Stimulated activated CD4-positive, alpha-beta T cell treated with anti-CD3 and anti-CD28 coated beads, Interleukin-15, amount 100 ng/mL, for 24 hours (primary cell): ENCODE measurements around the gene ACVRL1.
A peak's percentile ranks its signal among the peaks of the same experiment; 100 is the strongest.

ENCODE experiments used
- DNase-seq: peaks from one replicate; pipeline ENCODE4 v3.0.0-alpha.2; 2020

The ACVRL1 gene

DNA sequence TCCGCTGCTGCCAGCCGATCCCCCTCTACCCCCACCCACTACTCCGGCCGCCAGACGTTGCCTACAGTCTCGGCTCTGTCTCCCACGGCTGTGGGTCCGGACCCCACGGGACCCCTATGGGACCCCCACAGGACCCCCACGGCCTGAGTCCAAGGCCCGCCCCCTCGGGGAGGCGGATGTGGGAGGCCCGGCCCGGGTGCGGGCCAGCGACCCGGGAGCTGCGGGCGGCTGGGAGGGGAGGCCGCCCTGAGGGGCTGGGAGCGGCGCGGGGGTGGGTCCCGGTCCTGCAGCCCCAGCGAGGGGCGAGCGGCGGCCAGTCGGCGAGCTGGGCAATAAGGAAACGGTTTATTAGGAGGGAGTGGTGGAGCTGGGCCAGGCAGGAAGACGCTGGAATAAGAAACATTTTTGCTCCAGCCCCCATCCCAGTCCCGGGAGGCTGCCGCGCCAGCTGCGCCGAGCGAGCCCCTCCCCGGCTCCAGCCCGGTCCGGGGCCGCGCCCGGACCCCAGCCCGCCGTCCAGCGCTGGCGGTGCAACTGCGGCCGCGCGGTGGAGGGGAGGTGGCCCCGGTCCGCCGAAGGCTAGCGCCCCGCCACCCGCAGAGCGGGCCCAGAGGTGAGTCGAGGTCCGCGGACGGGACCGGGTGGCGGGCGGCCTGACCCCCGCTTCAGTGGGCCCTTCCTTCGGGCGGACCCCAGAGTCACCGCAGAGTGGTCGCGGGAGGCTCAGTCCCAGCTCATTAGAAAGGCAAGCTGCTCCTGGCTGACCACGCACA, at the start of gene ACVRL1:
Gene ACVRL1 (plus strand): TSS at position 422 of the 773 bp plus-strand sequence. CDS start 4,971 bp downstream, outside the sequence.
- DNase-seq = no peak

DNA sequence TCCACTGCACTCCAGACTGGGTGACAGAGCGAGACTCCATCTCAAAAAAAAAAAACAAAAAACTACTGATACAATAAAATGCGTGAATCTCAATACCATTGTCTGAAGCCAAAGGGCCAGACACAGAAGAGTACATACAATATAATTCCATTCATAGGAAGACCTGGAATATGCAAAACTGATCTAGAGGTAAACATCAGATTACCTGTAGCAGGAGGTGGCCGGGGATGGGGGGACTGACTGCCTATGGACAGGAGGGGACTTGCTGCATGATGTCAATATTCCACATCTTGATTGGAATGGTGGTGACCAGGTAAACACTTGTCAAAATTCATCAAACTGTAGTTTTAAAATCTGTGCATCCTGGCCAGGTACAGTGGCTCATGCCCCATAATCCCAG, 46.3 kb upstream of the ACVRL1 start:
- DNase-seq = no peak

DNA sequence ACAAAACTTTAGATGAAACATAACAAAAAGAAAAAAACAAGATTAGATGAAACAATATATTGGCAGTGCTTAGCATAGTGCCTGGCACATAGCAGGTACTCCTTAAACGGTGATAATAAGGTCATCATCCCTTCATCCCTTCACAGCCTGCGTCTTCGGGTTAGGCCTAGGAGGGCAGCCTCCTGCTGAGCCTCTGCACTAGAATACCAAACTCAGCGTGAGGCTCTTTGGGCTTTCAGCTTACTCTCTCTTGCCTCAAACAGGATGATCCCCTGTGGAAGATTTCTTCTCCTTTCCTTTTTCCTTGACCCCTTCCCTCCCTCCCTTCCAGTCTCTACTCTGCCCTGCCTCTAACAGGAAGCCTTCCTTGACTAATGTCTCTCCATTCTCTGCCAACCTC, 44.4 kb upstream of the ACVRL1 start:
- no peak for DNase-seq

DNA sequence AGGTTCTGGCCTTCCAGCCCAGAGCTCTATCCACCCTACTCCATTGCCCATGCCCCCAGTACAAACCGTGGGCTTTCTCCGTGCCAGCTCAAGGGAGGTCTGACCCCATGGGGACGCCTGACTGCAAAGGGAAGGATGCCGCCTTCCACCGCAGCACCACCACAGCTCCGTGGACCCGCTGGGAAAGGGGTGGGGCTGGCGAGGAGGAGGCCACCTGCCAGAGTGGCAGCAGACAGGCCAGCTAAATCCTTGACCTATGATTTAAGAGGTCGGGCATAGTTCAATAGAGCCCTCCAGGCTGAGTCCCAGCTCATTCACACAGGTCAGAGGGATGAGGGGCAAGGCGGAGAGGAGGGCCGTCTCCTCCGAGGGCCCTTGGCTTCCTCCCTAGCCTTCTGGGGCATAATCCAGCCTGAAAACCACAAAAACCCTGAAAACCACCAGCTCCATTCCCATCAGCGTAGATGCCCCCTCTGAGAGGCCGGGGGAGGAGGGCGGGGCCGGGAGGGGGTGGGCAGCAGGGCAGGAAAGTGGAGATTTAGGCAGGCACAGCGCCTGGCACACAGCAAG, 43.9 kb upstream of the ACVRL1 start:
- DNase-seq = no peak

DNA sequence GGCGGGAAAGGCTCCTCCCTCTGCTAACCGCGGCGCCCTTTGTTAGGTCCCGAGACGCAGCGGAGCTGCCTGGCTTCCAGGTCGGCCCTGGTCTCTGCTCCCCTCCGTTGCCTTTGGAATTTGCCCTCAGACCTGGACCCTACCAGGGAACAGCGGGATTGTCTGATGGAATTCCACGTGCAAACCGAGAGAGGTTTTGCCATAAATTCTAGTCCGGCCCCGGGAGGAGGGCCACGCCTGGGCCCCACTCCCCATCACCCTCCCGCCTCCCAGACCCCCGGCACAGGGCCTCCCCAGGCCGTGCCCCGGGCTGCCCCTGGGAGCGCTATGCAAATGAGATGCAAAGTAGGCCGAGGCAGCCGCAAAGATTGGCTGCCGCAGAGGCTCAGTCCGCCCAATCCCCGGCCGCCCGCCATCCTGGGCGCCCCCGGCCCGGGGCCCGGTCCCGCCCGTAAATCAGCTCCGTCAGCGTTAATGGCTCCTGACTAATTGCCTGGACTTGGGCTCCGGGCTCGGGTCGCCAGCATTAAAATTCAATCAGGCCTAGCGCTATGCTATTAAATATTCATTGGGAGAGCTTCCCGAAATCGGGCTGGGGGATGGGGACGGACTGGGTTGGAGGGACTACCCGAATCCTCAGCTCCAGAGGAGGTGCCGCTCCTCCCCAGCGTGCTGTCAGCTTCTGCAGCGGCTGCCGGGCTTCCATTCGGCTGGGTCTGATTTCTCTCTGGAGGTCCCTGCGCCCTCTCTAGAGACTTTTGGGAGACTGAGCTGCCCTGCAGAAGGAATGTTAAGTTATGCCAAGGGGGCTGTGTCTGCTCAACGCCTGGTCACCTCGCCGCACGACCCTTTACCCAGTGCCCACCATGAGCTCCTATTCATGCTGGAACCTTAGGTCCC, 43.1 kb upstream of the ACVRL1 start:
- DNase-seq = peak; percentile 60

DNA sequence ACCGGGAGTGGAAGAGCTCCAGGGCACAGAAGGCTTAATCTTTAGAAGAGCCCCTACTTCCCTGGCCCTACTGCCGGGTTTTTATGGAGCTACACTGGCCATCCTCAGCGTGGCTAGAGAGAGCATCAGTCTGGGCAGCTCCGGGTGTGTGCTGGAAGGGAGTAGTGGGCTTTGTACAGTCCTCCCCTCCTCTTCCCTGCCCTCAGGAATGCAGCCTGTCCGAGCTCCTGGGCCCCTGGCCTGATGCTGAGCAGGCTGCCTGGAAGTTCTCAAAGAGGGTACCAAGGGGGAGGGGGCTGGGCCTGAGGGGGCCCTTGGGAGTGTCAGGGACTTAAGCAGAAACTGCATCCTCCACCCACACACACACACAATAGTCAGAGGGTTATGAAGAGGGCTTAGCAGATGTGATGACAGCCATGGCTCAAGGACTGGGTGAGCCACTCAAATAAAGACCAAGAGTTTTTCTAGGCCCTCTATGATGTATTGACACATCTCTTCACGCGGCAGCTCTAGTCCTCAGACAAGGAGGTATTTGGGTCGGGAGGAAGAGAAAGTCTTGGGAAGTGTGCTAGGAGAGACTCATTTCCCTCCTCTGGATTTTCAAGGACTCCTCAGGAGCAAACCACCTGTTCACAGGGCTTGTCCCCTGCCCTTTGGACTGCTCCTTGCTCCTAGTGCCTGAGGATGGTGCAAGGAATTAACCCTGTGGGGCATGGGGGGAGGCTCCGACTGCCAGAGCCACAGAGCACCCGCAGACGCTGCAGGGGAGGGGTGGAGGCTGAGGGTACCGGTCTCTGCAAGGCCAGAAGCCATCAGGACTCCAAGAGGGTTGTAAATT, 42.3 kb upstream of the ACVRL1 start:
- no peak for DNase-seq

DNA sequence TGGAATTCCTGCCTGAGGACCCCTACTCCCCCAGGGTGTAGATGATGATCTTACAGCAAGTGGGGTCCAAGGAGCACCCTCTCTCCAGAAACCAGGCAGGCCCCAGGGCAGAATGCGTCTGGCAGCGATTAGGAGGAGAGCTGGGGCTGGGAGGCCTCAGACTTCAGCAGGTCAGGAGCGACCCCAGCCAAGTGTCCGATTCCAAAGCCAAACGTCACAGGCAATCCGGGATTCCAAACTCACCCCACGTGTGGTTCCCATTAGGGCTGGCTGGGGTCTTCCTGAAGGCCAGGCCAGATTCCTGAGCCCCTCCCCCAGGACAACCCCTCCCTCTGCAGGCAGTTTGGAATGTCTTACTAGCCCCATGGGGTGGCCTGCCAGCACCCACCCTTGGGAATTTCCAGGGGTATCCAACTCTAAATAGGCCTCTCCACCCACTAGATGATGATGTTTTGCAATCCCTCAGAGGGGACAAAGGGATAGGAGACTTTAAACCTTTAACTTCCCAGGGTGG, 41.5 kb upstream of the ACVRL1 start:
- no peak for DNase-seq

DNA sequence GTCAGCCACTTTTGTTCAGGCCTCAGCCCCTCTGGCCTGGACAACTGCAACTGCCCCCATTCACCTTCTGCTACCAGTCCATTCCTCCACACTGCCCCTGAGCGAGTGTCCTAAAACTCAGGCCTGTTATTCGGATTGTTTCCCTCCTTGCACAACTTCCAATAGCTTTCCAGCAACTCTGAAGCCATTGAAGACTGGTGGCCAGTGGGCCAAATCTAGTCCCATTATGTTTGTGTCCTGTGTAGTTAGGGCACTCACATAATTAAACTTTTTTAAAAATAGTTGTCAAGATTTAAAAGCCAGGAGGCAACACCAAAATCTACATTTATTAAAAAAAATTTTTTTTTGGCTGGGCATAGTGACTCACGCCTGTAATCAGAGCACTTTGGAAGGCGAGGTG, 41.0 kb upstream of the ACVRL1 start:
- no peak for DNase-seq

DNA sequence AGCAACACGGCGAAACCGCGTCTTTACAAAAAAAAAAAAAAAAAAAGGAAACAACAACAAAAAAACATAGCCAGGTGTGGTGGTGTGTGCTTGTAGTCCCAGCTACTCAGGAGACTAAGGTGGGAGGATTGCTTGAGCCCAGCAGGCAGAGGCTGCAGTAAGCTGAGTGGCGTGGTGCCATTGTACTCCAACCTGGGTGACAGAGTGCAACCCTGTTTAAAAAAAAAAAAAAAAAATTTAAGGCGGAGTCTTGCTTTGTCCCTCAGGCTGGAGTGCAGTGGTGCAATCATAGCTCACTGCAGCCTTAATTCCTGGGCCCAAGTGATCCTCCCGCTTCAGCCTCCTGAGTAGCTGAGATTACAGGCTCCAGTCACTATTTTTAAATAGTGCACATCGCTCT, 40.5 kb upstream of the ACVRL1 start:
- no peak for DNase-seq

DNA sequence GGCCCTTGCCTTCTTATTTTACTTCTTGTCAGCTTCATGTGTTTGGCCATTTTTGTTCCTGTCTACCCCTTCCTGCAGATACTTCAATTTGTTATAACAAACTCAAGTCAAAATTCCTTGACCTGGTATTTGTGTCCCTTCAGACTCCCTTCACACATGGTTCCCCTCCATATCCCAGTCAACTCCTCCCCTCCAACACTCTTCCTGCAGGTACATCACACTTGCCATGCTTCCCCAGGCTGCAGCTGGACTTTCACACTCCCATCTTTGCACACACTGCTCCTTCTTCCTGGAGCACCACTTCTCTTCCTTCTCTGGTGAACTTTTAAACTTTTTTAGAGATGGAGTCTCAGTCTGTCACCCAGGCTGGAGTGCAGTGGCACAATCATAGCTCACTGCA, 39.9 kb upstream of the ACVRL1 start:
- DNase-seq = no peak

DNA sequence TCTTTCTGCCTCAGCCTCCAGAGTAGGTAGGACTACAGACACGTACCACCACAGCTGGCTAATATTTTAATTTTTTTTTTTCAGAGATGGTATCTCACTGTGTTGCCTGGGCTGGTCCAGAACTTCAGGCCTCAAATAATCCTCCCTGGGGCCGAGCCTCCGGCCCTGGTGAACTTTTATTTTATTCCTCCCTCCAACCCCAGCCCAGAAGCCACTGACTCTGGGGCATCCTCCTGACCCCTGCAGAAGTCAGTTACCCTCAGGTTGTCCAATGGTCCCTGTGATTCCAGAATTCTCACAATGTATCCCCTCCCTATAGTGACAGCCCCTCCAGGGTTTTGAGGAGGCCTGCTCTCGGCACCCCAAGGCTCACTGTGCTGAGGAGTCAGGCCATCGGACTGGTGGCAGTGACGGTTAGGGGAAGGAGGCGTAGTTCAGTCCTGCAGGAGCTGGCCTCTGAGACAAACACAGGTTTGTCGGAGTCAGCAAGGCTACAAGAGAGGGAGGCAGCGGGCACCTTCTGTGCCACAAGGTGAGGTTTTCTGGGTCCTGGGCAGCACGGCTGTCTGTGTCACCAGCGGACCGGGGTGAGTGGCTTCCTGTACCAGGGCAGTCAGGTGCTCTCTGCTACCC, 39.4 kb upstream of the ACVRL1 start:
- DNase-seq = no peak

DNA sequence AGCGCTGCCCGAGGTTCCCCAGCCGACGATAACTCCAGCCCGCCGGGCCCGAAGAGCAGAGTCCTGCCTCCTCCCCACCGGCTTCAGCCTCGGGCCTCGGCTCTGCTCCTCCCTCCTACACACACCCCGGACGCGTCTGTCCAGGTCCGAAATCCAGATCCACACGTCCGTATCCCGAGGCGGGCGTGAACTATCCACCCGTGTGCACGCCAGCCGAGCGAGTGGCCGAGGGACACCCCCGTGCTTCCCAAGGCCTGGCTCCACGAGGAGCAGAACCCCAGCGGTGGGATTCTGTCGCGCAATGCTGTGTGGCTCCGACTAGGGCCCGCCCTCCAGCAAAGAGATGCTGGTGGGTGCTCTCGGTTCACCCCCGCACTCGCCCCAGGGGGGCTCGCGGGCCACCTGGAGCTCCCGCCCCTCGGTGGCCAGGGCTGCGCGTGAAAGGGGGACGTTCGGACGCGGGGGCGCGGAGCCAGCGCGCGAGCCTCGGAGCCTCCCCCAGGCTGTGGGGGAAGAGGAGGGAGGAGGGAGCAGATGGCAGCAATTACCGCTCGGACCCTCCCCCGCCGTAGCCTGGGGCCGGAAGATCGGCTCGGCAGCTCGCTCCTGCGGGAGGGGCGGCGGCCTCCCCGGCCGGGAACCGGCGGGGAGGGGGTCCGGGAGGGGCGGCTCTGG, 38.3 kb upstream of the ACVRL1 start:
- no peak for DNase-seq

DNA sequence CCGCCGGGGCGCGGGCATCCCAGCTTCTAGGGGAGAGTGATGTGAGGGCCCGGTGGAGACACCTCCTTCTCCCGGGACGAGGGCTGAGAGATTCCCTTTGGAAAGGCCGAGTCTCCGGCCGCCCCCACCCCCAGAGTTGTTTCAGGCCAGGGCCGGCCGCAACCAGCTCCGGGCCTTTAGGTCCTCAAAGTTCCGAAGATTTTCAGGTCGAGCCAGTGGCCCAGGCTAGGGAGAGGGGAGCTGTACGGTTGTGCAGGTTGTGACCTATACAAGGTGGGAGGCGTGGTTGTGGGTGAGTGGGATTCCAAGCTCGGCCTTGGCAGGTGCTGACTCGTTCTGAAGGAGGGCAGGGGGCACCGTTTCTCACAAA, 37.8 kb upstream of the ACVRL1 start:
- no peak for DNase-seq

DNA sequence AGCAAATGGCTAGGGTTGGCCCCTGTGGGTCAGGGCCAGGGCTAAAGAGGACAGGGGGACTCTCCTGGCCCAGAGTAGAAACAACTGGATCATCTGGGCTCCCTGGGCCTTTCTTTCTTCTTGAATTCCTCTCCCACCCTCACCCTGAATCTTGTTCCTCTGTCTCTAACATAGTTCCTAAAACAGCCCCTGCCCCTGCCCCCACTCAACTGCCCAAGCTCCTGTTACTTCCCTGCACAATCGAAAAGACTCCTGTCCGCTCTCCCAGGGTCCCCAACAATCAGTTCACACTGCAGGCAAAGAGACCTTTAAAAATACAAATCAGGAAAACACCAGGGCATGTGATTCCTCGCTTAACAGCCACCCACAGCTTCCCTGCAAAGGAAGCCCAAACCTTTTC, 37.4 kb upstream of the ACVRL1 start:
- no peak for DNase-seq

DNA sequence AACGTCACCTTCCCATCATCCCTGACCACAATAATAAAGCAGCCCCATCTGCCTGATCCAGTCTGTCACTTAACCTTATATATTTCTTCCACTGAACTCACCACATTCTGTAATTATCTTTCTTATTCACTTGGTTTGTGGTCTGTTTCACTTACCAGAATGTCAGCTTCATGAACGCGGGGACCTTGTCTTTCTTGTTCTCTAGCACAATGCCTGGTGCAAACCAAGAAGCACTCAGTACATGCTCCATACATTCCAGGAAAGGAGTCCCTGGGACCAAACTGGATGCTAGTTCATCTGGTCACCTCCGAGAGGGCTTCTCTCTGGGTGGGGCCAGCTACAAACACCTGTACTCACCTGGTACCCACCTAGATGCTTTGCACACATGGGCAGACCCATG, 36.8 kb upstream of the ACVRL1 start:
- no peak for DNase-seq

DNA sequence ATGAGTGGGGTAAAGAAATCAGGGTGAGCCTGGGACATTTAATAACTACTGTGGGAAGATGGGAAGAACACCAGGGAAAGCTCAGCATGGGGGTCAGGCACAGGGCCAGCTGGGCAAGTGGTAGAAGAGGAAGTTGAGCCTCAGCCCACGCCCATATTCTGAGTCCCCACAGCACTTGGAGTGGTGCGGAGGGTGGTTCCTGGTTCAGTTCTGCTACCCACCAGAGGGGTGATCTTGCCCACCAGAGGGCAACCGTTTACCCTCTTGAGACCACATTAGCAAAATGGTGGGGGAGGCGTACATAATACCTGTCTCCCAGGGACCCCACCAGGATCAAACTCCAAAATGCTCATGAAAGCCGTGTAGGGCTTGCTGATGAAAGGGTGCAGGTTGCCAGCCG, 36.2 kb upstream of the ACVRL1 start:
- no peak for DNase-seq

DNA sequence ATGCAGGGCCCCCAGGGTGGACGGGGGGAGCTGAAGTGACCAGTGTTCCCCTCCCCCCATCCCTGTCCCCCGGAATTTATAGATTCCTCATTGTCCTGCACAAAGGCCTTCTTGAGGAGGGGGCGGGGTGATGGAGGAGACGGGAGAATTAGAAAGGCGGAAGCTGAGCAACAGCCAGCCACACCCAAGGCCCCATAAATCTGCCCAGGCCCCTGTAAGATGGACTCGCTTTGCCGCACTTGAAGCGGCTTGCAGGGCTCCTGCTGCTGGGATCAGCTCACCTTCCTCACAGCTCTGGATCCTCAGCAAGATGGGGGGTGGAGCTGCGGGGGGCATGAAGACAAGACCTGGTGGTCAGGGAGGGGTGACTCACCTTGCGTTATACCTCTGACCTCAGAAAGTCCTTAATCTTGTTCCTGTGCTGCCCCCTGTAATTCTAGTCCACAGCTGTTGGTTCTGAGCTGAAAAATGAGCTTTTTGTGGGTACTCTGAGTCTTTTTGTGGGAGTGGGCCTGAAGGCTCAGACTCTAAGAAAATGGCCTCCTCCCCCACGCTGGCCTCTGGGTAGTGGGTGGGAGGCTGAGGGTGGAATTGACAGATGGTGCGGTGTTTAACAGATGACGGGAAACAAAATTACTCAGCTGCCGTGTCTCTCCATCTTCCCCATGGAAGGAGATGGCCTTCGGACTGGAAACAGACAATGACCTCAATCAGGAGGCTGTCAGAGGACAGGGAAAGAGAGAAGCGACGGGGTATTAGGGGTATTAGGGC, 35.2 kb upstream of the ACVRL1 start:
- DNase-seq = no peak

DNA sequence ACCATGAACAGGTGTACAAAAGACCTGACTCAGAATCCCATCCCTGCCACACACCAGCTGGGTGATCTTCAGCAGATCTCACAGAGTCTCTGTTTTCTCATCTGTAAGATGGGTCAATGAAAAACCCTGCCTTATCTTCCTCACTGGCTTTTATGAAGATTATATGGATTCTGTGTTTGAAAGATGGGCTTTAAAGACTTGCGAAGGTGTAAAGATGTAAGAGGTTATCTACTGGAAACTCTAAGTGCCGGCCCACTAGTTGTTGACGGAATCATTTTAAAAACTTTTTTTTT, 34.7 kb upstream of the ACVRL1 start:
- no peak for DNase-seq

DNA sequence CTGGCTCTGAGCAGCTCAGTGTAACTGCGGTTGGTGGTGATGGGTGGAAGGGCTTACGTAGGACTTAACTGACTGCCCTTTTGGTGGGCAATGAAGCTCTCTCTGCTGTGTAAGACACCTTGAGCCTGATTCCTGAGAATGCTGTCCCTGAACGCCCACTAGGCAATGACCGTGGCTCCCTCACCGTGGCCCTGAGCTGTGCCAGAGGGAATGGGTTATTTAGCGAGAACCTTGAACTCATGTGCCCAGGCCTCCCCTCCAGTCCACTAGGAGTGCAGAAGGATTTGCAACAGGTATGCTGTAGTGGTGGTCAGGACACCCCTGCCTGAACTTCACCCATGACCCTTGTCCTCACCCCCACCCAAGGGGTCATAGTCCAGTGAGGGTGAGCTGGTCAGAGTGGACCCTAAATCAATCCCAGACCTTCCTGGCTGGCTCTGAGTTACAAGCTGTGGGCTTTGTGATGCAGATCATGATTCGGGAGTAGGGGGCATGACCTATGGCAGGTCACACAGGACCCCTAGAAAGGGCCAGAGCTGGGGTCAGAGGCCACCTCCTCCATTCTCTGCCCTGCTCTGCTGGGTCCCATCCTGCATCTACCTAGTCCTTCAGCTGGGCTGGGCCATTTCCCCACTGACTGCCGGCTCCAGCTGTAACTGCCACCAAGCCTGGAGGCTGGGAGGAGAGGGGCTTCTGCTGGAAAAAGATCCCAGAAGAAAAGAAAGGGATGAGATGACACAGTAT, 33.9 kb upstream of the ACVRL1 start:
- no peak for DNase-seq

DNA sequence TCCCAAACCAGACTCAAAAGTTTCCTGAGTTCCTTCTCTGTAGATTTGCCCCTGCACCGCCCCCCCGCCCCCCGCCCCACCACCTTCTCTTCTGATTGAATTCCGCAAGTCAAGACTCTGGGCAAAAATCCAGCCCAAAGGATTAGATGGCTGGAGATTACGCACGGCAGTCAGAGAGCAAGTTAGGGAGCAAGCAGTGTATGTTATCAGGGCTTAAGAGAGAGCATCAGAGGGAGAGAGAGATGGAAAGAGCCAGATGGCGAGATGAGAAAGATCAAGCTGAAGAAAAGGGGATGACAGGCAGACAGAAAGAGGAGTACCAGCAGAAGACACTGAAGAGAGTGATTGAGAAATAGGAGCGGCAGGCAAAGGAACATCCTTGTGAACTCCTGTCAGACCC, 33.3 kb upstream of the ACVRL1 start:
- no peak for DNase-seq
